ENCODE measurements around the gene SLC30A2.

Gene SLC30A2

DNA sequence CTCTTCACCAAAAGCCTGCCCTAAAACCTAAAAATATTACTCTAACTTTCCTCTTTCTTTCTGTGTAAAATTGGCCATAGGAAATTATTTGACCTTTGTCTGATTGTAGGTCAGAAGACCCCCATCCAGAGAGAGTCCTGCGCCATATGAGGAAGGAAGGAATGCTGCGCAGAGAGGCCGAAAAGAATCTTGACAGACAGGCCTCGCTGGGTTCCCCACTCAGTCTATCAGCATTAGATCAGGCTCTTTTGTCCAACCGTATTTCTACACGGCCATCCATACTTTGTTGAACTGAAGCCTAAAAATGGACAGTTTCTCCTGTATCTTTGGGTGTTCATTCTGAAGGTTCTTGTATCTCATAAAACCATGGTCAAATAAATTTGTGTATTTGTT, 4.3 kb upstream of the SLC30A2 start:
- DNase-seq (ENCODE audit: extremely low read depth, low read depth), result no peak
- H3K4me3 ChIP-seq (replicated peaks; ENCODE audit: low read depth, low read length), result no peak overlapping the region
- TF ChIP-seq, protein P1, sequence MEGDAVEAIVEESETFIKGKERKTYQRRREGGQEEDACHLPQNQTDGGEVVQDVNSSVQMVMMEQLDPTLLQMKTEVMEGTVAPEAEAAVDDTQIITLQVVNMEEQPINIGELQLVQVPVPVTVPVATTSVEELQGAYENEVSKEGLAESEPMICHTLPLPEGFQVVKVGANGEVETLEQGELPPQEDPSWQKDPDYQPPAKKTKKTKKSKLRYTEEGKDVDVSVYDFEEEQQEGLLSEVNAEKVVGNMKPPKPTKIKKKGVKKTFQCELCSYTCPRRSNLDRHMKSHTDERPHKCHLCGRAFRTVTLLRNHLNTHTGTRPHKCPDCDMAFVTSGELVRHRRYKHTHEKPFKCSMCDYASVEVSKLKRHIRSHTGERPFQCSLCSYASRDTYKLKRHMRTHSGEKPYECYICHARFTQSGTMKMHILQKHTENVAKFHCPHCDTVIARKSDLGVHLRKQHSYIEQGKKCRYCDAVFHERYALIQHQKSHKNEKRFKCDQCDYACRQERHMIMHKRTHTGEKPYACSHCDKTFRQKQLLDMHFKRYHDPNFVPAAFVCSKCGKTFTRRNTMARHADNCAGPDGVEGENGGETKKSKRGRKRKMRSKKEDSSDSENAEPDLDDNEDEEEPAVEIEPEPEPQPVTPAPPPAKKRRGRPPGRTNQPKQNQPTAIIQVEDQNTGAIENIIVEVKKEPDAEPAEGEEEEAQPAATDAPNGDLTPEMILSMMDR (IDR thresholded peaks at IDR 0.05; ENCODE audit: low read depth, low read length, missing control alignments), result no peak

DNA sequence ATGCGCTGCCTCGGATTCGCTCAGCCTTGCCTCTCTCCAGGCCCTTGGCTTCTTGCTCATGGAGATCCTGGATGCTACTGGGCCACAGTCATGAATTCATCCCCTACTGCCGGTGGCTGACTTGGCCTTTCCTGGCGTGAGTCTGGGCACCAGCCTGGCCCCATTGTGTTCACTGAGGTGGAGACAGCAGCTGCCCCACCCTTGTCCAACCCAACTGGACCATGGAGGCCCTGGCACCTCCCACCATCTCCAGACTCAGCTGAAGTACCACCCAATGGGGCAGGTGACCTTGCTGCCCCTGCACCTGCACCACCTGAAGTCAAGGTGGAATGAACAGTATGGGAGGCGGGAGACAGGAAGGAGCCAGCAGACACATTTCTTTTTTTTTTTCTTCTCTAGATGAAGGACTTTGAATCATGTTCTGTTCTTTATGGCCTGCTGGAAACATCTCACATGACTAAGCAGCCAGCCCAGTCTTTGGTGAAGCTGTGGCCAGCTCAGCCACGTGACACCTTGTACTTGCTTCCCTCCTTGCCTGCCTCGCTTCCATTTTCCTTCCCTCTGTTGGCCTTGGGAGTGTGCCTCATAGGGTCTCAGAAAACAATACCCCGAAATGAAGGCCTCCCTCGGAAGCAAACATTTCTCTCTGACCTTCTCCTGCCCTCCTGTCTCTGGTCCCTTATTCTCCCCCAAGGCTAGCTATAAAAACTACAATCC, 3.8 kb upstream of the SLC30A2 start:
- no peak for DNase-seq (ENCODE audit: extremely low read depth, low read depth)
- TF ChIP-seq, protein P1 (IDR thresholded peaks at IDR 0.05; ENCODE audit: low read depth, low read length, missing control alignments), result no peak
- no peak overlapping the region for H3K4me3 ChIP-seq (replicated peaks; ENCODE audit: low read depth, low read length)

DNA sequence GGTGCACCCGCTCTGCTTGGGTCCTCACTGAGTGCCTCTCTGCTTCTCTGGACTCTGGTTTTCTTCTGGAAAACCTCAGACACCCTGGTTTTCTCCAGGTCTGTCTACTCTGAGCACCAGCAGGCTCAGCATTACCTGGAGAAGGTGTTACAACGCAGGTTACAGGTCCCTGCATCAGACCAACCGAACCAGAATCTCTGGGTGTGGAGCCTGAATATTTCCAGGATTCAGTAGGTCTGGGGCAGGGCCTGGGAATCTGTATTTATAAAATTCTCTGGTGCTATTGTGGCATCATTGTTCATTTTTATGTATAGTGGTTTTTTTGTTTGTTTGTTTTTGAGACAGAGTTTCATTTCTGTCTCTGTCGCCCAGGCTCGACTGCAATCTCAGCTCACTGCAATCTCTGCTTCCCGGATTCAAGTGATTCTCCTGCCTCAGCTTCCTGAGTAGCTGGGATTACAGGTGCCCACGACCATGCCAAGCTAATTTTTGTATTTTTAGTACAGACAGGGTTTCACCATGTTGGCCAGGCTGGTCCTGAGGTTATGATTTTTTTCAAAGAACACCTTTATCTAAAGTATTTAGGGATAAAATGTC, 1.5 kb upstream of the SLC30A2 start:
- TF ChIP-seq, protein P1 (IDR thresholded peaks at IDR 0.05; ENCODE audit: low read depth, low read length, missing control alignments), result no peak
- DNase-seq (ENCODE audit: extremely low read depth, low read depth), result no peak
- H3K4me3 ChIP-seq (replicated peaks; ENCODE audit: low read depth, low read length), result no peak overlapping the region

DNA sequence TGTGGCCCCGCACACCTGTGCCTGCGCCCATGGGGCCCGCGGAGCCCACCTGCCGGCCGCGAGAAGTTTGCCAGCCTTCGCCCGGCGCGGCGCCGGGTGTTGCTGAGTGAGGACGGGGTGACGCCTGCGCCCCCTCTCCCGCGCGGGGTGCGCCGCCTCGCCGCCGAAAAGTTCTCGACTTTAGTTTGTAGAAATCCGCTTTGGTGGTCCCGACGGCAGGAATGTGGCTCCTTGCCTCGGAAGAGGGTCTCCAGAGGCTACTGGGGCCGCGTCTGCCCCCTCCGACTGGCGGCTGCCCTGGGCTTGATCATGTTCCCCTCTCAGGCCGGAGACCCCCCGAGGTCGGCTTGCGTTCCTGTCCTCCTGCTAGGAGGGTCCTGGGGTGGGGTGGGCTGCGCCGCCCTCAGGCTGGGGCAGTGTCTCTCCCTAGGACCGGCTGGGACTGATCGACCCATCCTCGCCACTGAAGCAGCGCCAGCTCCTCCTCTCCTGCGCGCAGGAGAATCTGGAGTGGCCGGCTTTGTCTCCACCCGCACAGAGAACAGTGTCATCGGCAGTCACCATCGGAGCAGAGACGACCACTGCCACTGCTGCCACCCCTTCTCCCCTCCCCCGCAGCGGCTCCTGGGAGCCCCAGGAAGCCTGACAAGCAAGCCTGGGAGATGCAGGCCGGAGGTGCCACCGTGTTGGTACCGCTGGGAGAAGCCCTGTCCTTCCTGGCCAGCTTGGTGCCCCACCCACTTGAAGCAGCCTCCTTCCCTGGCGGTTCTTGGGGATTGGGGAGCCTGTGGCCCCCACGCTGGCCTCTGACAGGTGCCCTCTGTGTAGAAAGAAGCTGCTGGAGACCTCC, 553 bp upstream of the SLC30A2 start:
- no peak overlapping the region for H3K4me3 ChIP-seq (replicated peaks; ENCODE audit: low read depth, low read length)

DNA sequence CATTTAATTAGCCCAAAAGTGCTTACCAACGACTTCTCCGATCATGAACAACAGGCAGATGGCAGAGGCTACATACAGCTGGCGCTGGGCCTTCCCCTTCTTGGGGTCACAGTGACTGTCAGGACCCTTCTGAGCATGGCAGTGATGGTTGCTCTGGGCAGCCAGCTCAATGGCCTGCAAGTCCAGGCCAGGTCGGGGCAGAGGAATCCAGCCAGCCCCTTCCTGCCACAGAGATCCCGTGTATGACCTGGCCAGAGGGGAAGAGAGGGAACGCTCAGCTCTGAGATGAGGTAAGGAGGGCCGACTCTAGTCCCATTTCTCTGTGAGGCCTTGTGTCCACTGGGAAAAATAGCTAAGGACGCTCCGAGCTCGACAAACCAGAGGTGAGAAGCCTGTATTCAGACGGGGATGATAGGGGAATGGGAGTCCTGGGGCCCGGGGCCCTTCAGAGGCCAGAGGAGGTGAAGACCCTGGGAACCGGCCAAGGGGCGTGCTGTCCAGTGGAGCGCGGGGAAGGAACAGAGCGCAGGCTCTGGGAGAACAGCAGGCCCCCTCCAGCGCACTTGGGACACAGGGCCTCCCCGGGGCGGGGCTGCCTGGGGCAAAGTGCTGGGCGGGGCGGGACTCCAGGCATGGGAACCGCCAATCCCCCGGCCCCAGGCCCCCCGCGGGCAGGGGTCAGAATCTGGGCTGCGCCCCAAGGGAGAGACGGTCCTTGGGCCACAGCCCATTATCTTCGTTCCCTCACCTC, 772 bp downstream of the SLC30A2 start:
- H3K4me3 ChIP-seq (replicated peaks; ENCODE audit: low read depth, low read length), result no peak overlapping the region
- TF ChIP-seq, protein P1 (IDR thresholded peaks at IDR 0.05; ENCODE audit: low read depth, low read length, missing control alignments), result no peak
- DNase-seq (ENCODE audit: extremely low read depth, low read depth), result no peak

More for the DNA sequence above, 553 bp upstream of the SLC30A2 start:
- TF ChIP-seq, protein P1 (IDR thresholded peaks at IDR 0.05; ENCODE audit: low read depth, low read length, missing control alignments), result no peak
- DNase-seq (ENCODE audit: extremely low read depth, low read depth), result no peak

DNA sequence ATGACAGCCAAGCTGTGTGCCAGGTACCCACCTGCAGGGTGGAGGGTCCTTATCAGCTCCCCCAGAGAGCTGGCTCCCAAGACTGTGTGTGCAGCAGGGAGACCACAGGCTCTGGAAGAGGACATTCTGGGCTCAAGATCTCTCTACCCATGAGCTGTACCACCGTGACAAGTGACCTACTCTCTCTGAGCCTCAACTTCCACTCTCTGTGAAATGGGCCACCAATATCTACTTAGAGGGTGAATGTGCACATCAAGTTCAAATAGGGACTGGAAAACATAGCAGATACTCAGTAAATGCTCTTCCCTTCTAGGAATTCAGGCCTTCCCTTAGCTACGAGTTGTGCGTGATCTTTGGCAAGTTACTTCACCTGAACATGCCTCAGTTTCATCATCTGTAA, 1.5 kb downstream of the SLC30A2 start:
- TF ChIP-seq, protein P1 (IDR thresholded peaks at IDR 0.05; ENCODE audit: low read depth, low read length, missing control alignments), result no peak
- DNase-seq (ENCODE audit: extremely low read depth, low read depth), result no peak
- no peak overlapping the region for H3K4me3 ChIP-seq (replicated peaks; ENCODE audit: low read depth, low read length)
